OCI-LY7 (cell line): ENCODE results near the gene MBOAT2.

Source experiments
- EZH2phosphoT487 ChIP-seq: fragments of 200-600 bp; sonication (generic); IDR thresholded peaks from 2 replicates; pipeline ENCODE4 v1.6.1; 2018; ENCODE audit warnings: low read depth, borderline replicate concordance, mild to moderate bottlenecking, mixed run types, antibody characterized with exemption, low read length, moderate library complexity, mixed read lengths
- TF ChIP-seq, protein P1 (sequence below): fragments of 200-600 bp; sonication (generic); conservative IDR thresholded peaks from 2 replicates; pipeline ENCODE4 v1.5.1; 2014; ENCODE audit warnings: mild to moderate bottlenecking, antibody characterized with exemption, low read length, moderate library complexity, mixed read lengths

DNA sequence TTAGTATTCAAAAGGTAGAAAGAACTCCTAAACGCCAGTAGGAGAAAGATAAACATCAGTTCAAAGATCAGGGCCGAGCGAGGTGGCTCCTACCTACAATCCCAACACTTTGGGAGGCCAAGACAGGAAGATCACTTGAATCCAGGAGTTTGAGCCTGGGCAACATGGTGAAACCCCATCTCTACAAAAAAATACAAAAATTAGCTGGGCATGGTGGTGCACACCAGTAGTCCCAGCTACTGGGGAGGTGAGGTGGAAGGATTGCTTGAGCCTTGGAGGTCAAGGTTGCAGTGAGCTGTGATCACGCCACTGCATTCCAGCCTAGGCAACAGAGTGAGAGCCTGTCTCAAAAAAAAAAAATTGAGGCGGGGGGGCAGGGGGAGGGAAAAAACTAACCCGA lies 40.6 kb downstream of the MBOAT2 start:
- TF ChIP-seq, protein P1, sequence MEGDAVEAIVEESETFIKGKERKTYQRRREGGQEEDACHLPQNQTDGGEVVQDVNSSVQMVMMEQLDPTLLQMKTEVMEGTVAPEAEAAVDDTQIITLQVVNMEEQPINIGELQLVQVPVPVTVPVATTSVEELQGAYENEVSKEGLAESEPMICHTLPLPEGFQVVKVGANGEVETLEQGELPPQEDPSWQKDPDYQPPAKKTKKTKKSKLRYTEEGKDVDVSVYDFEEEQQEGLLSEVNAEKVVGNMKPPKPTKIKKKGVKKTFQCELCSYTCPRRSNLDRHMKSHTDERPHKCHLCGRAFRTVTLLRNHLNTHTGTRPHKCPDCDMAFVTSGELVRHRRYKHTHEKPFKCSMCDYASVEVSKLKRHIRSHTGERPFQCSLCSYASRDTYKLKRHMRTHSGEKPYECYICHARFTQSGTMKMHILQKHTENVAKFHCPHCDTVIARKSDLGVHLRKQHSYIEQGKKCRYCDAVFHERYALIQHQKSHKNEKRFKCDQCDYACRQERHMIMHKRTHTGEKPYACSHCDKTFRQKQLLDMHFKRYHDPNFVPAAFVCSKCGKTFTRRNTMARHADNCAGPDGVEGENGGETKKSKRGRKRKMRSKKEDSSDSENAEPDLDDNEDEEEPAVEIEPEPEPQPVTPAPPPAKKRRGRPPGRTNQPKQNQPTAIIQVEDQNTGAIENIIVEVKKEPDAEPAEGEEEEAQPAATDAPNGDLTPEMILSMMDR = no peak
- no peak for TF ChIP-seq EZH2phosphoT487
